KOPT-K1 (cell line): ENCODE data around the gene PRKN.

ENCODE experiments used
- H3K27ac ChIP-seq: fragments of 200-600 bp; sonication (generic); 2 replicates; pipeline ENCODE4 v1.5.1; 2016; ENCODE audit warnings: antibody characterized with exemption, mild to moderate bottlenecking, low read depth, low read length; ENCODE audit not compliant: poor library complexity, severe bottlenecking
- H3K36me3 ChIP-seq: fragments of 200-600 bp; sonication (generic); 2 replicates; pipeline ENCODE4 v1.5.1; 2017; ENCODE audit warnings: antibody characterized with exemption, mild to moderate bottlenecking, low read length, moderate library complexity; ENCODE audit not compliant: insufficient read depth
- H3K9me3 ChIP-seq: fragments of 200-600 bp; sonication (generic); 2 replicates; pipeline ENCODE4 v1.5.1; 2017; ENCODE audit warnings: antibody characterized with exemption, low read length, mild to moderate bottlenecking; ENCODE audit not compliant: insufficient read depth, poor library complexity, severe bottlenecking

Gene PRKN

DNA sequence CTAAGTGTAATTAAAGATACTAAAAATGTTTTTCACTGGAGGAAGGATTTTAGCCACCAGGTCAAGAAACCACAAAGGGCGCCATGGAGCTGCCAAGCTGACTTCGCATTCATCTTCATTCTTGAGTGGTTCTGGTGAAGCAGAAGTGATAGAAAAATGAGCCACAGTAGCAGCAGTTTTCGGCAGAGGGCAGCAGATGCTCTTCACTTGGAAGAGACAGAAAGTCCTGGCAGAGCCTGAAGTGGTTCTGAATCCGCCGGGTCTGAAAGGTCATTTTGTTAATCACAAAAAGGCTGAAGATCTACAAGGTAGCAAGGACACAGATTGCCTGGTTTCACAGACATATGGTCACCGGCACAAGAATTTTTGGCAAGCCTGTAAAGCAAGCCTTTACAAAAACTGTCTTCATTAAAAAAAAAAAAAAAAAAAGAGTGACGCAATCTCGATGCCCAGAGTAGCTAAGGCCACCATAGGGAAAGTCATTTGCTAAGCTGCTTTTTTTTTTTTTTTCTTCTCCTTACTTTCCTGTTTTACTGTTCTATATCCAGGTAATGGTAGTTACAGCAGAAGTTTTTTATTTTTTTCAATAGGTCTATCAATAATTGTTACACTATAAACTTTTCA, 1108.6 kb downstream of the PRKN start:
- H3K36me3 ChIP-seq, result no peaks in the 10 kb centered on the region
- H3K27ac ChIP-seq, result no peak overlapping the region
- no peaks in the 10 kb centered on the region for H3K9me3 ChIP-seq

DNA sequence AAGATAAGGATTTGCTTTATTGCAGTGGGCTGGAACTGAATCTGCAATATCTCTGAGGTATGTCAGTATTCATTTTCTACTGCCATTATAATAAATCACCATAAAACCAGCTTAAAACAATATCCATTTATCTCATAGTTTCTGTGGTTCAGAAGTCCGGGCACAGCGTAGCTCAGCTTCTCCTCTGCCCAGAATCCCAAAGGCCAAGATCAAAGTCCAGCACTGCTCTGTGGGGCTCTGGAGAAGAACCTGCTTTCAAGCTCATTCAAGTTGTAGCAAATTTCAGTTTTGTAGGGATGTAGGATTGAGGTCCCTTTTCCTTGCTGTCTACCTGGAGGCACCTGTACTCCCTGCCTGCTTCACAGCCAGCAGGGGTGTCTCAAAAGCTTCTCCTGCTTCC, 1113.9 kb downstream of the PRKN start:
- Histone ChIP-seq H3K36me3 (no peaks in the 10 kb centered on the region), H3K9me3 (no peaks in the 10 kb centered on the region), H3K27ac (no peak overlapping the region)

DNA sequence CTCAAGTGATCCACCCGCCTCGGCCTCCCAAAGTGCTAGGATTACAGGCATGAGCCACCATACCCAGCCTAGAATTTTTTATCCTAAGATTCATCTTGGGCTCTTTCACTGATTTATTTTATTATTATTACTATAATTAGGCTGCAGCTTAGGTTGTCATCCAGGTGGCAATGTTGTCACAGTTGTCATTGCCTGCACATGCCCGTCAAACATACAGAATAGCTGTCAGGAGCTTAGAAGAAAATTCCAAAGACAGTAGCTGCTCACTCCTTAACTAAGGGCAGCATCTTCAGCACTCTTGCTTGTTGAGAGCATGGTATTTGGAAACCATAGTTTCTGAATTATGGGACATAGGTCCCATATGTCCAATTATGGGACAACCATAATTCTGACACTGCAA, 1118.8 kb downstream of the PRKN start:
- Histone ChIP-seq H3K36me3 (no peaks in the 10 kb centered on the region), H3K27ac (no peak overlapping the region), H3K9me3 (no peaks in the 10 kb centered on the region)

DNA sequence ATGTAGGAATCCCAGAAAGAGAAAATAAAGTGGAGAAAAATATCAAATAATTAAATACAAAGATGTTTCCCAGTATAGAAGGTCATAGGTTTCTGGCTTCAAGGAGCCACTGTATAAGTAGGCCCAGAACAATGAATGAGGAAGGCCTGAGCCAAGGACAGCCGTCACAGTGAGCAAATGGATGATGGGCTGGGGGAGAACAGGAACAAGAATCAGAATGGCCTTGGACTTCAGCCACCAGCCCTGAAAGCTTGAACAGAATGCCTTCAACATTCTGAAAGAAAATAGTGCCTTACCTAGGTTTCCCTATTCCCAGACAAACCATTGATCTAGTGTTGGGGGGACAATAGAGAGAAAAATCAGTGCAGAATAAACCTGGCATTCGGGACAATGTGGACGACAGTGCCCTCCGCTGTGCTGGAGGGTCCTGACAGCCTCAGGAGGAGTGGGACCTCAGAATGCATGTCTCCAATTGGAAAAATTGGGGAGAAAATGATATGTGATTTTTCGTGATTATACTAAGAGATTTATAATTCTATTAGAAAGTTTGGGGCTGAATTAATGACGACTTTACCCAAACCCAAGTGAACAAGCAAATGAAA, 1119.8 kb downstream of the PRKN start:
- Histone ChIP-seq H3K36me3 (no peaks in the 10 kb centered on the region), H3K27ac (no peak overlapping the region), H3K9me3 (no peaks in the 10 kb centered on the region)

DNA sequence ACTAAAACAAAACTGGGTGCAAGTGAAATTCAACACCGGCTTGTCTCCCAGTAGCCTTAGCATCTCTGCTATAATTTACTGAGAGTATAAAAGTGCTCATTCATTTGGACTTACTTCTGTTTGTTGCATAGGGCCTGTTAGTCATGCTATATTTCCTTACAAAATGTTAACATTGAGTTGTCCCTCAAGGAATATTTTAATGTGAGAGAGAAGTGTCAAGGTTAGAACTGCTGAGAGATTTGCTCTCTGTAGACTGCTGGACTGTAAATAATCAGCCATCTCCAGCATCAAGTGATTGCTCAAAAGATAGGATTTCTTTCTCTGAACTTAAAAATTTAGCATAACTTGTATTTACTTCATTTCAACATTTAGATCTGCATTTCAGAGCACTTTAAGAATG, 1125.2 kb downstream of the PRKN start:
- H3K27ac ChIP-seq, result no peak overlapping the region
- H3K36me3 ChIP-seq, result no peaks in the 10 kb centered on the region
- no peaks in the 10 kb centered on the region for H3K9me3 ChIP-seq

DNA sequence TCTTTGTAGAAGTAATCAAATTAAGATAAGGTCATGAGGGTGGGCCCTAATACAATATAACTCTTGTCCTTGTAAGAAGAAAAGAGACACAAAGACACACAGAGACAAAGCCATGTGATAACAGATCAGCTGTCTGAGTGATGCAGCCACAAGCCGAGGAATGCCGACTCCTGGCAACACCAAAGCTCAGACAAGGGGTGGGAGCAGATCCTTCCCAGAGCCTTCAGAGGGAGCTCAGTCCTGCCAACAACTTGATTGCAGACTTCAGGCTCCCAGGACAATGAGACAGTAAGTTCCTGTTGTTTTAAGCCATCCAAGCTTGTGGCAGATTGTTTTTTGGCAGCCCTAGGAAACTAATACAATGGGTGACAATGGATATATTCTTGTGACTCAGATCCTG, 1128.7 kb downstream of the PRKN start:
- Histone ChIP-seq H3K36me3 (no peaks in the 10 kb centered on the region), H3K9me3 (no peaks in the 10 kb centered on the region), H3K27ac (no peak overlapping the region)

DNA sequence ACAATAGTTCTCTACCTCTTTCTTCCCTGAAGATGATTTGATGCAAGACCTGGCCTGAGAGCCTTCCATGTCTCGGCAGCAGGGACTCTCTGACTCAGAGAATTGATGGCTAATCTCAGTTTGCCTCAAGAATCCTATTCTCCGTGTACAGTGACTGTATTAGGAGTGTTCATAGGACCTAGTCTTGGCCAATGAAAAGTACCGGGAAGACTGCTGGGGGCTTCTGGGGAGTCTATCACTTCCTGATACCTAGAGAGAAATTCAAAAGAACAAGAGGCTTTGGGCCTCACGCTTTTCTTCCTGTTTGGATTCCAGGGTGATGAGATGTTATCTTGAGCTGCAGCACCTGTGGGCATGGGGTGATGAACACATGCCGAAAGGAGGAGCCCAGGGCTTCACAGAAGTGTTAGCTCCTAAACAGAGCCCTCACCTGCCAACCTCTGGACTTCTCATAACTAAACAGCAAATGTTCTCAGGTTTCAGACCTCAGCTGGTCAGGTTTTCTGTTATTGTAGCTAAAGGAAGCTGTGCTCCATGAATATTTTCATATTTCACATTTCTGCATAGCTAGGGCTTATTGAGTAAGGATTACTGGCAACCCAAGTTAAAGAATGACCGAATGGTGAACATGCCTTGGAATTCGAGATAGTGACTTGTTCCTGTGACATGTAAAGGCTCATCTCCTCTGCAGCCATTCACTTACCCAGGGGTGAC, 1130.6 kb downstream of the PRKN start:
- no peak overlapping the region for H3K27ac ChIP-seq
- H3K9me3 ChIP-seq, result no peaks in the 10 kb centered on the region
- no peaks in the 10 kb centered on the region for H3K36me3 ChIP-seq

DNA sequence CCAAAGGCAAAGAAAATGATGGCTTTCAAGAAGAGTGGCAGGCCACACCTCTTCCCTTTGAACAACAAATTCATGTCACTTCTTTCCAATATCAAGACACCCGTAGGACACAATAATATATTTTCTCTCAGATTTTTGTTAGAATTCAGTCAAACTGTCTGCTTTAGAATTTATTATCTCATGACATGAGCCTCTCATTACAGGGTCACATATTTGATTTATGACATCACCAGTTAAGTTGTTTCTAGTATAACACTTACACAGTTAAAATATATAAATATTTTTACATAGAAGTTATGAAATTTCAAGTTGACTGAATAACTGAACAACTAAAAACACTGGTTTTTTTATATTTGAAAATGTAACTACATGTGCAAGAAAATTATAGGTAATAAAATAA, 1133.2 kb downstream of the PRKN start:
- Histone ChIP-seq H3K27ac (no peak overlapping the region), H3K36me3 (no peaks in the 10 kb centered on the region), H3K9me3 (no peaks in the 10 kb centered on the region)

DNA sequence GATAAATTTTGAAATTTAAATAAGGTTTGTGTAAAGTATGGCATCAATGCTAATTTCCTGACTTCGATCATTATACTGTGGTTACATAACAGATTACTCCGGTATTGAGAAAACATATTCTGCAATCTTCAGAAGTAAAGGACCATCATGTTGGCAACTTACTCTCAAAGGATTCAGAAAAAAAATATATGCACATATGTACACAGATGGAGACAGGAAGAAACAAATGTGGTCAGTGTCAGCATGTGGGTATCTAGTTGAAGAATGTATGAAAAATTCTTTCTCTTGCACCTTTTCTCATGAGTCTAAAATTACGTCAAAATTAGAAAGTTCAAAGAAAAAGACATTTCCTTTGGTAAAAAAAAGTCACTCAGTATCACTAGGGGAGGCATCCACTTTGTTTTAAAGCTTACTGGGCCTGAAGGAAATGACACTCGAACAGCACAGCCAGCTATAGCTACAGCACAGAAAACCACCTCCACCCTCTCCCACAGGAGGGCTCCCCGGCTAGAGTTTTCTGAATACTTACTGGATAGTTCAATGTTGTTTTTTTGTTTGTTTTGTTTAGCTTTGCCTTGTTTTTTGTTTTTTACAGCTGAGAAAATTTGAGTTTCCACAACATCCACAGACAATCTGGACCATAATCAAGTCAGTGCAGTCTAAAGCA, 1136.5 kb downstream of the PRKN start:
- Histone ChIP-seq H3K36me3 (no peaks in the 10 kb centered on the region), H3K27ac (no peak overlapping the region), H3K9me3 (no peaks in the 10 kb centered on the region)

DNA sequence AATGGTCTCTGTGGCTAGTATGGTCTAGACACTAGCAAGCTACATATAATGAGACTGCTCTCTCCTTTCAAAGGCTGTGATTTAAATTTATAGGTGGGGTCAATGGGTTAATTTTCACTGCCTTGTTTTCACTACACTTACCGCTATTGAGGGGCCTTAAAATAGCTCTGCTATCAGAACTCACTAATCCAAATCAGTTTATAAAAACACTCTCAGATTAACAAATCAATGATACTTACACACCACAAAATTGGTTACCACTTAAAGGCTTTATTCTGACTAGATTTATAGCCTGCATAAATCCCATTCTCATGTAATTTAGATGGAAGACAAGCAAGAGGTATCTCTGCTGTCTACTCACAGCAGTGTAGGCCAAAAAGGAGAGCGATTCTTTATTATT, 1140.7 kb downstream of the PRKN start:
- H3K36me3 ChIP-seq, result no peaks in the 10 kb centered on the region
- H3K9me3 ChIP-seq, result no peaks in the 10 kb centered on the region
- no peak overlapping the region for H3K27ac ChIP-seq

DNA sequence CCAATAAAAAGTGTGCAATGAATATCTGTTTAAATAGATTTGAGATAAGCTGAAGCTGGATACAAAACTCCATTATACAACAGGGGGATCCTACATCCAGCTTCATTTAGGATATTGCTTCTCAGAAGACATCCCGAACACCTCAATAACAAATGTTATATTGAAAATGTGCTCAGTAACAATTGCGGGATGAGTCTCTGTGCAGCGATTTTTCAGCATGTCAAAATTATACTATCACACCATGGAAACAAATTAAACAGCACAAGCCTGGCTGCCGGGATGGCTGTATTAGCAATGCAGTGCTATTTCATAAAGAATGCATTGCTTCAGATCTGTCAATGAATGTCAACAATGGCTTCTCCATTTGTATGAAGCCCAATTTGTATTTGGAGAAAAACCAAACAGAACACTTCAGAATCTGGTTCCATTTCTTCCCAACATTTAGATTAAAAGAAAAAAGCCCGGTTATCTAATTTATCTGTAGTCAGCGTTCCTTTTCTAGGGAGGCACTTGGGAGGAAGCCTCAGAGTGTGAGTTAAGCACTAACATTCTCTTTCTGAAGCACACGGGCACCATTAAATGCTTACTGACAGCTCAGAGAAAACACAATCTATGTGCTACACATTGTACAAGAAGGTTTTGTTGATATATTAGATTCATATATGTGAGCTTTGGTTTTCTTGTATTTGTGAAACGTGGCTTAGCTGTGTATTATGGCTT, 1142.8 kb downstream of the PRKN start:
- Histone ChIP-seq H3K9me3 (no peaks in the 10 kb centered on the region), H3K27ac (no peak overlapping the region), H3K36me3 (no peaks in the 10 kb centered on the region)

DNA sequence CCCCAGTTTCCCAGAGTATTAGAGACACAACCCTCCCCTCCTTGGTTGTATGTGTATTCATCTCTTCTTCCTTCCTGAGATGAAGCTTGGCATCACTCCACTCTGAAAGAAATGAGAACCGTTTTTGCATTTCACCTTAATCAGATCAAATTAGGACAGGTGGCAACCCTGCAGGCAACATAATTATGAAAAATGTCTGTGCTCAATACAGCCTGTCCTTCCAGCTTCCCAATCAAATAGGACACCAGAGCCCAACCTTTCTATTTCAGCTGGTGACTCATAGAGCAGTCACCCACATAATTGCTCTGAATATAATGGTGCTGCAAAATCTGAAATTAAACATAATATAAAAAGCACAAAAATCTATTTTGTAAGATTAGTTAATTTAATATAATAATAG, 1143.5 kb downstream of the PRKN start:
- no peaks in the 10 kb centered on the region for H3K9me3 ChIP-seq
- no peaks in the 10 kb centered on the region for H3K36me3 ChIP-seq
- no peak overlapping the region for H3K27ac ChIP-seq

DNA sequence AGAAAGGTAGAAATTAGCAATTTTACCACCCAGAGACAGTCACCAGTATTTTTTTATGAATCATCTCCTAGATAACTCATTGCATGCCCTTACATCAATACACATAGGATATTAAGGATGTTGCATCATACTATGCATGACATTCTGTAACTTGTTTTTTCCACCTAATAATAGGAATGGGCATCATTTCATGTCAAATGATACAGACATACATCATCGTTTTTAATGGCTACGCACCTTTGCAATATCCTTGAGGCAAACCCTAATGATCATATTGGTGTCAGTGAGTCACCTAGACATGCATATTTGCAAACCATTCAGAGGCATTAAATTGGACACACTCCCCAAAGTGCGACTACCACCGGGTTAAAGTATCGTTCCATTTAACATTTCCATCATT, 1144.0 kb downstream of the PRKN start:
- H3K27ac ChIP-seq, result no peak overlapping the region
- no peaks in the 10 kb centered on the region for H3K36me3 ChIP-seq
- no peaks in the 10 kb centered on the region for H3K9me3 ChIP-seq

DNA sequence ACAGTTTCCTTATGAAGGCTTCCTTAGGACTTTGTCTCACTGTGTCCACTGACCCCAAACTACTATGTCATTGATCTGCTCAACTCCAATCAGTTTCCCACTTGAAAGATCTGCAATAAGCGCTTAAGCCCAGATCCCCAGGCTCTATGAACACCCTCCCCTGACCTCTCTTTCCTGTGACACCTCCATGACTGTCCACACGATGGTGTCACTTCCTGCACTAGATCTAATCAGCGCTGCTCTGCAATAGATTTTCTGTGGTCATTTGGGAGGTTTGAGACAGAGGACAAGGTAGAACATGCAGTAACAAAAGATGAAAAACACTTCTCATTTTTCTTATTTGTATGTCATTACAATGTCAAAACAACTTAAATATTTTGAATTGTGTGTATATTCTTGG, 1149.1 kb downstream of the PRKN start:
- no peaks in the 10 kb centered on the region for H3K9me3 ChIP-seq
- H3K27ac ChIP-seq, result no peak overlapping the region
- H3K36me3 ChIP-seq, result no peaks in the 10 kb centered on the region
